ENCODE results near the gene EVA1A.

EVA1A gene

GRCh38 chr2:75560768-75561565 is at the start of gene EVA1A:
TSS of gene EVA1A (minus strand) at chr2:75560939. CDS start at chr2:75518140, 42,799 bp downstream.
- H3K36me3 ChIP-seq (ENCODE audit: control insufficient read depth, insufficient read depth, low read length): no peaks in the 10 kb centered on the region
- no peak within 1 kb of the TSS for H3K9ac ChIP-seq (ENCODE audit: low read length)
- H3K27ac ChIP-seq (ENCODE audit: low read depth, low read length): no peak within 1 kb of the TSS
- peak within 1 kb of the TSS; percentile 51 for H3K4me3 ChIP-seq (ENCODE audit: low read length)
- H3K4me1 ChIP-seq (ENCODE audit: control insufficient read depth, insufficient read depth, low read length): no peaks in the 10 kb centered on the region
- H3K27me3 ChIP-seq (ENCODE audit: control insufficient read depth, insufficient read depth, low read length): peaks cover 4% of the 10 kb centered on the region

- no peak overlapping the region for H3K27ac ChIP-seq (ENCODE audit: low read depth, low read length)
- H3K9ac ChIP-seq (ENCODE audit: low read length): no peak overlapping the region
- H3K36me3 ChIP-seq (ENCODE audit: control insufficient read depth, insufficient read depth, low read length): no peaks in the 10 kb centered on the region
- H3K4me1 ChIP-seq (ENCODE audit: control insufficient read depth, insufficient read depth, low read length): no peaks in the 10 kb centered on the region
- H3K27me3 ChIP-seq (ENCODE audit: control insufficient read depth, insufficient read depth, low read length): peaks cover 10% of the 10 kb centered on the region
- no peak overlapping the region for H3K4me3 ChIP-seq (ENCODE audit: low read length)
Observed at GRCh38 chr2:75609937-75610508, 49.3 kb upstream of the EVA1A start.

- peaks cover 10% of the 10 kb centered on the region for H3K27me3 ChIP-seq (ENCODE audit: control insufficient read depth, insufficient read depth, low read length)
- H3K4me3 ChIP-seq (ENCODE audit: low read length): no peak overlapping the region
- H3K27ac ChIP-seq (ENCODE audit: low read depth, low read length): no peak overlapping the region
- H3K36me3 ChIP-seq (ENCODE audit: control insufficient read depth, insufficient read depth, low read length): no peaks in the 10 kb centered on the region
- no peaks in the 10 kb centered on the region for H3K4me1 ChIP-seq (ENCODE audit: control insufficient read depth, insufficient read depth, low read length)
- H3K9ac ChIP-seq (ENCODE audit: low read length): no peak overlapping the region
Observed at GRCh38 chr2:75609334-75609689, 48.6 kb upstream of the EVA1A start.

GRCh38 chr2:75608684-75609333 is 48.1 kb upstream of the EVA1A start:
- Histone ChIP-seq H3K27ac (ENCODE audit: low read depth, low read length) (no peak overlapping the region), H3K9ac (ENCODE audit: low read length) (peak overlapping the region; percentile 21), H3K4me3 (ENCODE audit: low read length) (no peak overlapping the region), H3K36me3 (ENCODE audit: control insufficient read depth, insufficient read depth, low read length) (no peaks in the 10 kb centered on the region), H3K27me3 (ENCODE audit: control insufficient read depth, insufficient read depth, low read length) (peaks cover 10% of the 10 kb centered on the region), H3K4me1 (ENCODE audit: control insufficient read depth, insufficient read depth, low read length) (no peaks in the 10 kb centered on the region)

- H3K4me3 ChIP-seq (ENCODE audit: low read length): no peak overlapping the region
- peaks cover 10% of the 10 kb centered on the region for H3K27me3 ChIP-seq (ENCODE audit: control insufficient read depth, insufficient read depth, low read length)
- no peak overlapping the region for H3K9ac ChIP-seq (ENCODE audit: low read length)
- H3K36me3 ChIP-seq (ENCODE audit: control insufficient read depth, insufficient read depth, low read length): no peaks in the 10 kb centered on the region
- no peak overlapping the region for H3K27ac ChIP-seq (ENCODE audit: low read depth, low read length)
- no peaks in the 10 kb centered on the region for H3K4me1 ChIP-seq (ENCODE audit: control insufficient read depth, insufficient read depth, low read length)
Observed at GRCh38 chr2:75607988-75608683, 47.4 kb upstream of the EVA1A start.

GRCh38 chr2:75607400-75607798 is 46.7 kb upstream of the EVA1A start:
- peaks cover 10% of the 10 kb centered on the region for H3K27me3 ChIP-seq (ENCODE audit: control insufficient read depth, insufficient read depth, low read length)

GRCh38 chr2:75606761-75607399 is 46.1 kb upstream of the EVA1A start:
- no peak overlapping the region for H3K4me3 ChIP-seq (ENCODE audit: low read length)
- H3K9ac ChIP-seq (ENCODE audit: low read length): no peak overlapping the region
- peaks cover 10% of the 10 kb centered on the region for H3K27me3 ChIP-seq (ENCODE audit: control insufficient read depth, insufficient read depth, low read length)
- no peaks in the 10 kb centered on the region for H3K36me3 ChIP-seq (ENCODE audit: control insufficient read depth, insufficient read depth, low read length)
- H3K4me1 ChIP-seq (ENCODE audit: control insufficient read depth, insufficient read depth, low read length): no peaks in the 10 kb centered on the region
- H3K27ac ChIP-seq (ENCODE audit: low read depth, low read length): no peak overlapping the region

More at GRCh38 chr2:75607400-75607798, 46.7 kb upstream of the EVA1A start:
- Histone ChIP-seq H3K9ac (ENCODE audit: low read length) (no peak overlapping the region), H3K36me3 (ENCODE audit: control insufficient read depth, insufficient read depth, low read length) (no peaks in the 10 kb centered on the region), H3K4me3 (ENCODE audit: low read length) (no peak overlapping the region), H3K4me1 (ENCODE audit: control insufficient read depth, insufficient read depth, low read length) (no peaks in the 10 kb centered on the region), H3K27ac (ENCODE audit: low read depth, low read length) (no peak overlapping the region)

GRCh38 chr2:75605770-75606529 is 45.2 kb upstream of the EVA1A start:
- H3K36me3 ChIP-seq (ENCODE audit: control insufficient read depth, insufficient read depth, low read length): no peaks in the 10 kb centered on the region

GRCh38 chr2:75604484-75604883 is 43.7 kb upstream of the EVA1A start:
- no peak overlapping the region for H3K4me3 ChIP-seq (ENCODE audit: low read length)
- no peak overlapping the region for H3K27ac ChIP-seq (ENCODE audit: low read depth, low read length)
- H3K27me3 ChIP-seq (ENCODE audit: control insufficient read depth, insufficient read depth, low read length): peaks cover 10% of the 10 kb centered on the region
- H3K36me3 ChIP-seq (ENCODE audit: control insufficient read depth, insufficient read depth, low read length): no peaks in the 10 kb centered on the region
- H3K4me1 ChIP-seq (ENCODE audit: control insufficient read depth, insufficient read depth, low read length): no peaks in the 10 kb centered on the region
- no peak overlapping the region for H3K9ac ChIP-seq (ENCODE audit: low read length)

More at GRCh38 chr2:75605770-75606529, 45.2 kb upstream of the EVA1A start:
- H3K4me1 ChIP-seq (ENCODE audit: control insufficient read depth, insufficient read depth, low read length): no peaks in the 10 kb centered on the region
- H3K9ac ChIP-seq (ENCODE audit: low read length): no peak overlapping the region
- no peak overlapping the region for H3K27ac ChIP-seq (ENCODE audit: low read depth, low read length)
- no peak overlapping the region for H3K4me3 ChIP-seq (ENCODE audit: low read length)
- H3K27me3 ChIP-seq (ENCODE audit: control insufficient read depth, insufficient read depth, low read length): peaks cover 10% of the 10 kb centered on the region

- Histone ChIP-seq H3K4me3 (ENCODE audit: low read length) (no peak overlapping the region), H3K36me3 (ENCODE audit: control insufficient read depth, insufficient read depth, low read length) (no peaks in the 10 kb centered on the region), H3K4me1 (ENCODE audit: control insufficient read depth, insufficient read depth, low read length) (no peaks in the 10 kb centered on the region), H3K27me3 (ENCODE audit: control insufficient read depth, insufficient read depth, low read length) (peaks cover 6% of the 10 kb centered on the region), H3K27ac (ENCODE audit: low read depth, low read length) (no peak overlapping the region), H3K9ac (ENCODE audit: low read length) (no peak overlapping the region)
Observed at GRCh38 chr2:75603477-75603876, 42.7 kb upstream of the EVA1A start.

GRCh38 chr2:75602724-75603342 is 42.1 kb upstream of the EVA1A start:
- H3K27me3 ChIP-seq (ENCODE audit: control insufficient read depth, insufficient read depth, low read length): peaks cover 4% of the 10 kb centered on the region
- no peak overlapping the region for H3K9ac ChIP-seq (ENCODE audit: low read length)
- no peak overlapping the region for H3K27ac ChIP-seq (ENCODE audit: low read depth, low read length)
- H3K36me3 ChIP-seq (ENCODE audit: control insufficient read depth, insufficient read depth, low read length): no peaks in the 10 kb centered on the region
- no peak overlapping the region for H3K4me3 ChIP-seq (ENCODE audit: low read length)
- no peaks in the 10 kb centered on the region for H3K4me1 ChIP-seq (ENCODE audit: control insufficient read depth, insufficient read depth, low read length)

Data from rectal smooth muscle tissue (tissue), 1 donor.